Measurements from ENCODE around the gene MAML2. TPM values are rescaled to one million over a fixed set of nuclear protein-coding genes. Genes with fewer than 3 reads are reported as not detected.

MAML2 gene
- total RNA-seq, 5 donors from 2014 or later (not counting 1 experiment from before 2014, with no cell fraction given), result 30.4 to 66.7 (median 35.1) TPM

GRCh38 chr11:96213500-96213899 lies 129.5 kb downstream of the MAML2 start:
- no peak for ATAC-seq (replicated peaks in 1 of 4)
- Histone ChIP-seq H3K27ac (ENCODE audit: low read length) (peak overlapping the region; percentile 90), H3K4me1 (ENCODE audit: control insufficient read depth in 1 of 2, extremely low read depth in 1 of 2, insufficient read depth in 2 of 2, low read length in 2 of 2) (peaks cover 52 to 92% of the 10 kb centered on the region in 2 experiments), H3K27me3 (replicated peaks in 1 of 2; ENCODE audit: control insufficient read depth in 2 of 2, extremely low read depth in 1 of 2, insufficient read depth in 2 of 2, low read length in 1 of 2) (no peaks in the 10 kb centered on the region), H3K9me3 (no peaks in the 10 kb centered on the region), H3K4me3 (ENCODE audit: control insufficient read depth in 1 of 2, extremely low read depth in 1 of 2, low read length in 1 of 2) (no peak overlapping the region), H3K36me3 (ENCODE audit: control insufficient read depth in 2 of 2, extremely low read depth in 1 of 2, insufficient read depth in 1 of 2, low read length in 1 of 2) (no peaks in the 10 kb centered on the region)
- no peaks in the 10 kb centered on the region for H3K9me3 Mint-ChIP-seq
- H3K4me1 Mint-ChIP-seq, result peaks cover 88 to 93% (median 88%) of the 10 kb centered on the region in 3 donors
- peaks cover 4% of the 10 kb centered on the region for H3K36me3 Mint-ChIP-seq
- ChIA-PET CTCF (interaction anchor here (0.6 to 1.1 kb wide), 5 partner anchors 39 to 199 kb away, joined by 3 to 9 read pairs (median 4); partner anchors contain the start of gene MAML2 (in 2 of the 2)), POLR2A (interaction anchor here in 1 of 2 donors (0.6 to 1.0 kb wide), 2 partner anchors 30 to 130 kb away, joined by 3 read pairs; partner anchors contain the start of gene MAML2)
- no CpG with 5 or more reads among the region's 2 CpGs for WGBS (ENCODE audit: insufficient coverage)
- H3K27ac Mint-ChIP-seq, result peak overlapping the region; percentile 92 to 93
- DNase-seq, result no peak
- H3K27me3 Mint-ChIP-seq, result no peaks in the 10 kb centered on the region
- no peak overlapping the region for H3K4me3 Mint-ChIP-seq

- peak overlapping the region; percentile 90 for H3K27ac ChIP-seq (ENCODE audit: low read length)
- no peaks in the 10 kb centered on the region for H3K9me3 Mint-ChIP-seq
- POLR2A ChIA-PET, result interaction anchor here (0.6 kb wide), 2 partner anchors 18 to 58 kb away, joined by 3 to 4 read pairs; no protein-coding TSS in a partner anchor
- H3K36me3 Mint-ChIP-seq, result peaks cover 4% of the 10 kb centered on the region
- 17% methylated on average over 1 of the region's 2 CpGs for WGBS (ENCODE audit: insufficient coverage)
- H3K4me3 ChIP-seq (ENCODE audit: control insufficient read depth in 1 of 2, extremely low read depth in 1 of 2, low read length in 1 of 2), result no peak overlapping the region
- H3K27me3 Mint-ChIP-seq, result no peaks in the 10 kb centered on the region
- DNase-seq, result peak in 17 of 35 experiments; percentile 7 to 57 (median 27)
- CTCF ChIA-PET, result interaction anchor here (0.6 to 1.0 kb wide), 7 partner anchors 10 to 1259 kb away, joined by 3 to 8 read pairs (median 4); partner anchors contain the start of gene MAML2 (in 1 of the 2)
- H3K36me3 ChIP-seq (ENCODE audit: control insufficient read depth in 2 of 2, extremely low read depth in 1 of 2, insufficient read depth in 1 of 2, low read length in 1 of 2), result no peaks in the 10 kb centered on the region
- H3K4me3 Mint-ChIP-seq, result peak overlapping the region; percentile 11 to 59 (median 40)
- ATAC-seq (replicated peaks in 1 of 4), result no peak
- H3K4me1 Mint-ChIP-seq, result peaks cover 90 to 93% (median 90%) of the 10 kb centered on the region in 3 donors
- peak overlapping the region; percentile 92 to 93 for H3K27ac Mint-ChIP-seq
- H3K9me3 ChIP-seq, result no peaks in the 10 kb centered on the region
- peaks cover 52 to 93% of the 10 kb centered on the region in 2 experiments for H3K4me1 ChIP-seq (ENCODE audit: control insufficient read depth in 1 of 2, extremely low read depth in 1 of 2, insufficient read depth in 2 of 2, low read length in 2 of 2)
- no peaks in the 10 kb centered on the region for H3K27me3 ChIP-seq (replicated peaks in 1 of 2; ENCODE audit: control insufficient read depth in 2 of 2, extremely low read depth in 1 of 2, insufficient read depth in 2 of 2, low read length in 1 of 2)
Measured at GRCh38 chr11:96211436-96211835, 131.6 kb downstream of the MAML2 start.

GRCh38 chr11:96207459-96208449 lies 135.2 kb downstream of the MAML2 start:
- Histone ChIP-seq H3K4me3 (ENCODE audit: control insufficient read depth in 1 of 2, extremely low read depth in 1 of 2, low read length in 1 of 2) (peak overlapping the region; percentile 1 to 10), H3K27ac (ENCODE audit: low read length) (peak overlapping the region; percentile 79), H3K4me1 (ENCODE audit: control insufficient read depth in 1 of 2, extremely low read depth in 1 of 2, insufficient read depth in 2 of 2, low read length in 2 of 2) (peaks cover 47 to 91% of the 10 kb centered on the region in 2 experiments), H3K36me3 (ENCODE audit: control insufficient read depth in 2 of 2, extremely low read depth in 1 of 2, insufficient read depth in 1 of 2, low read length in 1 of 2) (no peaks in the 10 kb centered on the region), H3K9me3 (no peaks in the 10 kb centered on the region), H3K27me3 (replicated peaks in 1 of 2; ENCODE audit: control insufficient read depth in 2 of 2, extremely low read depth in 1 of 2, insufficient read depth in 2 of 2, low read length in 1 of 2) (no peaks in the 10 kb centered on the region)
- H3K27me3 Mint-ChIP-seq, result no peaks in the 10 kb centered on the region
- WGBS (ENCODE audit: insufficient coverage), result no CpG with 5 or more reads among the region's 5 CpGs
- peaks cover 88 to 93% (median 89%) of the 10 kb centered on the region in 3 donors for H3K4me1 Mint-ChIP-seq
- ChIA-PET CTCF (interaction anchor here in 1 of 2 donors (0.5 to 1.0 kb wide), 4 partner anchors 127 to 165 kb away, joined by 3 to 5 read pairs (median 4); partner anchors contain the start of gene MAML2), POLR2A (interaction anchor here in 1 of 2 donors (0.6 to 1.5 kb wide), 2 partner anchors 132 to 193 kb away, joined by 3 read pairs; no protein-coding TSS in a partner anchor)
- peak overlapping the region; percentile 15 to 73 (median 66) for H3K4me3 Mint-ChIP-seq
- H3K36me3 Mint-ChIP-seq, result peaks cover 4% of the 10 kb centered on the region
- peak overlapping the region; percentile 91 to 98 for H3K27ac Mint-ChIP-seq
- ATAC-seq (replicated peaks in 1 of 4) (peak; percentile 70 to 80 (median 78)), DNase-seq (peak in 28 of 35 experiments; percentile 5 to 61 (median 28))
- H3K9me3 Mint-ChIP-seq, result no peaks in the 10 kb centered on the region

- ChIA-PET POLR2A (interaction anchor here in 1 of 2 donors (0.5 kb wide), 1 partner anchor 8 kb away, joined by 3 read pairs; no protein-coding TSS in a partner anchor), CTCF (interaction anchor here in 1 of 2 donors (0.6 kb wide), 1 partner anchor 165 kb away, joined by 4 read pairs; no protein-coding TSS in a partner anchor)
- WGBS (ENCODE audit: insufficient coverage), result no CpG with 5 or more reads among the region's 2 CpGs
- ATAC-seq (replicated peaks in 1 of 4) (no peak), DNase-seq (no peak)
- Histone ChIP-seq H3K9me3 (no peaks in the 10 kb centered on the region), H3K27me3 (replicated peaks in 1 of 2; ENCODE audit: control insufficient read depth in 2 of 2, extremely low read depth in 1 of 2, insufficient read depth in 2 of 2, low read length in 1 of 2) (no peaks in the 10 kb centered on the region), H3K36me3 (ENCODE audit: control insufficient read depth in 2 of 2, extremely low read depth in 1 of 2, insufficient read depth in 1 of 2, low read length in 1 of 2) (no peaks in the 10 kb centered on the region), H3K4me3 (ENCODE audit: control insufficient read depth in 1 of 2, extremely low read depth in 1 of 2, low read length in 1 of 2) (peak overlapping the region in 1 of 2 donors; percentile 10), H3K27ac (ENCODE audit: low read length) (peak overlapping the region; percentile 79), H3K4me1 (ENCODE audit: control insufficient read depth in 1 of 2, extremely low read depth in 1 of 2, insufficient read depth in 2 of 2, low read length in 2 of 2) (peaks cover 43 to 83% of the 10 kb centered on the region in 2 experiments)
- no peaks in the 10 kb centered on the region for H3K9me3 Mint-ChIP-seq
- peaks cover 85 to 93% (median 85%) of the 10 kb centered on the region in 3 donors for H3K4me1 Mint-ChIP-seq
- no peaks in the 10 kb centered on the region for H3K27me3 Mint-ChIP-seq
- peak overlapping the region; percentile 17 to 73 (median 66) for H3K4me3 Mint-ChIP-seq
- peaks cover 4% of the 10 kb centered on the region for H3K36me3 Mint-ChIP-seq
- H3K27ac Mint-ChIP-seq, result peak overlapping the region; percentile 91 to 98
Measured at GRCh38 chr11:96206955-96207354, 136.0 kb downstream of the MAML2 start.

- Mint-ChIP-seq H3K27me3 (no peaks in the 10 kb centered on the region), H3K9me3 (no peaks in the 10 kb centered on the region), H3K36me3 (peaks cover 5% of the 10 kb centered on the region), H3K27ac (peak overlapping the region; percentile 91 to 98), H3K4me1 (peaks cover 84 to 87% (median 85%) of the 10 kb centered on the region in 3 donors), H3K4me3 (peak overlapping the region in 1 of 3 donors; percentile 73)
- no peak overlapping the region for H3K4me3 ChIP-seq (ENCODE audit: control insufficient read depth in 1 of 2, extremely low read depth in 1 of 2, low read length in 1 of 2)
- ChIA-PET POLR2A (interaction anchor here (0.6 to 1.5 kb wide), 3 partner anchors 16 to 193 kb away, joined by 3 read pairs; no protein-coding TSS in a partner anchor), CTCF (interaction anchor here (0.6 to 1.9 kb wide), 2 partner anchors 136 to 137 kb away, joined by 3 to 14 read pairs; partner anchors contain the start of gene MAML2 (in 1 of the 2))
- H3K9me3 ChIP-seq, result no peaks in the 10 kb centered on the region
- peak overlapping the region; percentile 79 for H3K27ac ChIP-seq (ENCODE audit: low read length)
- no peak for DNase-seq
- ATAC-seq (replicated peaks in 1 of 4), result peak in 3 of 4 experiments; percentile 42 to 47 (median 42)
- H3K36me3 ChIP-seq (ENCODE audit: control insufficient read depth in 2 of 2, extremely low read depth in 1 of 2, insufficient read depth in 1 of 2, low read length in 1 of 2), result no peaks in the 10 kb centered on the region
- H3K27me3 ChIP-seq (replicated peaks in 1 of 2; ENCODE audit: control insufficient read depth in 2 of 2, extremely low read depth in 1 of 2, insufficient read depth in 2 of 2, low read length in 1 of 2), result no peaks in the 10 kb centered on the region
- H3K4me1 ChIP-seq (ENCODE audit: control insufficient read depth in 1 of 2, extremely low read depth in 1 of 2, insufficient read depth in 2 of 2, low read length in 2 of 2), result peaks cover 37 to 68% of the 10 kb centered on the region in 2 experiments
- WGBS (ENCODE audit: insufficient coverage), result no CpG with 5 or more reads among the region's 3 CpGs
Measured at GRCh38 chr11:96205460-96205809, 137.6 kb downstream of the MAML2 start.
